CD4-positive, alpha-beta T cell treated with Interleukin-10 for 1 hour (primary cell): ENCODE results near the gene BLMH.

Experiments
- DNase-seq: peaks from one replicate; pipeline ENCODE4 v3.0.0-alpha.2; 2020

The BLMH gene

GRCh38 chr17:30302241-30302640 is 10.5 kb upstream of the BLMH start:
- no peak for DNase-seq

DNA sequence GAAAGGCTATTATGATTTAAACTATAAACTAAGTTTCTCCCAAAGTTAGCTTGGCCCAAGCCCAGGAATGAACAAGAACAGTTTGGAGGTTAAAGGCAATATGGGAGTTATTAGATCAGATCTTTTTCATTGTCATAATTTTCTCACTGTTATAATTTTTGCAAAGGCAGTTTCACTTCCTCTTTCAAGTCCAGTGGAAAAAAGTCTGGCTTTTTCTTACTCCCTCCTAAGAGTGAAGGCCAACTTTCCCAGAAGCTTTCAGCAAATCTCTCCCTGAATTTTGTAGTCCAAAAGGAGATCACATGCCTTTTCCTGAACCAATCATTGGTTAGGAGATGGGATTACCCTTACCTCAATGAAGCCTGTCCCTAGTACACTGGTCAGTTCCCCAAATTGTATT is 9.1 kb upstream of the BLMH start:
- DNase-seq: no peak

- no peak for DNase-seq
These were observed 7.3 kb upstream of the BLMH start for GRCh38 chr17:30299000-30299399.

DNA sequence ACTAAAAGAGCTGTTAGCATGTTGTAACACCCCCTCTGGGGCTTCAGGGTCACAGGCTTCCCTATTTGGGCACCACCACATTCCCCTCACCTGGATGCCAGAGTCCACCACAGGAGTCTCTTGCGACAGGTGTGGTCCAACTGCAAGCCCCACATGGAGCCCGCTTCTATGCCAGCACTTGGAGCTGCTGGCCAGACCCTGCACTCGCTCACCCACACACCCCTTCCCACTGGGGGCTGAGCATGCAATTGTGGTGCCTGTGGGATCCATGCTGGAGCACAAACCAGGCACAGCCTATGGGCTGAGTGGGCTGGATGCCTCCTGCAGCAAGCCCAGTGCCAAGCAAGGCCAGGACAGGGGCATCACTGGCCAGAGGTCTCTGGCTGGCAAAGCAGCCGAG is 6.0 kb upstream of the BLMH start:
- no peak for DNase-seq

DNA sequence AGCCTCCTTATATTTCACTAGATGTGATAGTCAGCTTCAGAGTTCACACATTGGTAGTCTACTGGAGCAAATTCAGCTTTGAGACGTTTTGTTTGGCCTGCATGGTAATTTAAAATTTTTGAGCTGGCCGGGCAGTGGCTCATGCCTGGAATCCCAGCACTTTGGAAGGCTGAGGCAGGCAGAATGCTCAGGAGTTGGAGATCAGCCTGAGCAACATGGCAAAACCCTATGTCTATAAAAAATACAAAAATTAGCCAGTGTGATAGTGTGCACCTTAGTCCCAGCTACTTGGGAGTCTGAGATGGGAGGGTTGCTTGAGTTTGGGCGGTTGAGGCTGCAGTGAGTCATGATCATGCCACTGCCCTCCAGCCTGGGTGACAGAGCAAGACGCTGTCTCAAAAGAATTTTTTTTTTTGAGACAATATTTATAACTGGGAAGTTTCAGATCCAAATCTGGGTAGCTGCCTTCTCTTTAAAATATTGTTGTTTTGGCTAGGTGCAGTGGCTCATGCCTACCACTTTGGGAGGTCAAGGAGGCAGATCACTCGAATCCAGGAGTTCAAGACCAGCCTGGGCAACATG is 4.8 kb upstream of the BLMH start:
- DNase-seq: no peak

DNA sequence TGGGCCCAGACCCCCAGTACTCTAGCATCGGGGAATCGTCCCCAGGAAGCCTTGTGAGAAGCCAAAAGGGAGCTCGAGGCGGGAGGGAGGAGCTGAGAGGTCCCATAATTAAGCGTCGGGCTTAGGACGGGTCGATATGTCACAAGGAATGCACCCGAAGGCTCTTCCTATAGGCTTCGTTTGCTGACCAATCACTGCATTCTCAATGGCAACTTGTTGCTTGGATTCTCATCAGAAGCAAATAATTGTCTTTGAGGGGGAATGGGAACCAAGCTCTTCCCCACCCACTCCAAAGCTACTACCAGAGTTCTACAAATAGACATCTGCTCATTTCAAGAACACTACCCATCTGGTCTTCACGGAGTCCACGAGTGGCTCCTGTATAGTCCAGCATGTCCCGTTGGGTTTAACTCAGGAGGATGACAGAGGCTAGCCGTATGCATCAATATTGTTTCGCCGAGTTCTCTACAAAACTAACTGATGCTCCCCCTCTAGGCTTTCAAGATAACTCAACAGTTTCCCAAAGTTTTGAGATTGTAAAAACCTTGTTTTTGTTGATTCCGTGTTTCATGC is 628 bp upstream of the BLMH start:
- DNase-seq: no peak

DNA sequence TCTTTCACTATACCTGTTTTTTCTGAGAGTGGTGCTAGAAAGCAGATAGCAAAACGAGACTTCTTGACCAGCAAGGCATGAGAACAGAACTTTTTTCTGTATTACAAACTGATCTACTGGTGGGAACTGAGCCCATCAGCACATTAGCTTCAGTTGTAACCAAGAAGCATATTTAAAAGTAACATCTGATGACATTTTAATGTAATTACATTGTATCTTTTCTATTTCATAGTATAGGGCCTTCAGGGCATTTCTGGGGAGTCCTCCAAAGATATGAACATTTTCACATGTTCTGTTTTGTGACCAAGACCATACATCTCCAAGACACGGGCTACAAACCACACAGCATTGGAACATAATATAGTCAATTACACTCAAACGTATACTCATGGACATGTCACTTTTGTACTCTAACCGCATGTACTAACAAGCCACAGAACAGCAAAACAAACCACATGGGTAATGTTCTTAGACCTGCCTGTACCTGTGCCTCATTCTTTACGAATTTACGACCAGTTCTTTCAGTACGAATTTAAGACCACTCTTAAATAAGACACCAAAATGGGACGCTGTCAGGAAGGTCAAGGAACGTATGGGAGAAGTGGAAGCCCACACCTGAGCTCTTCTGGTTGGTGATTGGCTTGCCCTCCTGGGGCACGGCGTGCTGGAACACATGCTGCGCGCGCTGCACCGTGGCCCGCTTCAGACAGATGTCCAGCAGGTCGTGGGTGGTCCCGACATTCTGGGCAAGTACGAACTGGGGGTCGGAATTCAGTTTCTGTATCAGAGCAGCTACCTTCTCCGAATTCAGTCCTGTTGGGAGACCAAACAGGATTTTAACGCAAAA is 825 bp downstream of the BLMH start:
- peak; percentile 35 for DNase-seq

GRCh38 chr17:30290077-30290476 is 1.7 kb downstream of the BLMH start:
- DNase-seq: no peak

- no peak for DNase-seq
These were observed 12.6 kb downstream of the BLMH start for GRCh38 chr17:30279156-30279555.

DNA sequence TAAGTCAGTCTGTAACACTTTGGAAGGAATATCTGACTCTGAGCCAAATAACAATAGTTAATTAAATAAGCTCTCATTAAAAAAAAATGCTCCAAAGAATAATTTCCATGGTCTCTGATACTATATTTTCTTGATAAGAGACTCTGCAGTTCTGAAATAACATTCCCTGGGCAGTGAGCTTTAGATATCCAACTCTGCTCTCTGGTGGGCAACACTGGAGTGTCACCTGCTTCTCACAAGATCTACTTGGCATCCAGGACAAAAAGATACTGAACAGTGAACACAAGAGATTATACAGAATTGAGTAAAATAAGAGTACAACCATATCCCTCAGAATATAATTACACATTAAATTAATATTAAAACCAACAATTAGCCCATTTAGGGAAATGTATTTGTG is 13.7 kb downstream of the BLMH start:
- DNase-seq: peak; percentile 18

GRCh38 chr17:30275911-30276310 is 15.8 kb downstream of the BLMH start:
- no peak for DNase-seq

GRCh38 chr17:30274887-30275286 is 16.9 kb downstream of the BLMH start:
- no peak for DNase-seq

DNA sequence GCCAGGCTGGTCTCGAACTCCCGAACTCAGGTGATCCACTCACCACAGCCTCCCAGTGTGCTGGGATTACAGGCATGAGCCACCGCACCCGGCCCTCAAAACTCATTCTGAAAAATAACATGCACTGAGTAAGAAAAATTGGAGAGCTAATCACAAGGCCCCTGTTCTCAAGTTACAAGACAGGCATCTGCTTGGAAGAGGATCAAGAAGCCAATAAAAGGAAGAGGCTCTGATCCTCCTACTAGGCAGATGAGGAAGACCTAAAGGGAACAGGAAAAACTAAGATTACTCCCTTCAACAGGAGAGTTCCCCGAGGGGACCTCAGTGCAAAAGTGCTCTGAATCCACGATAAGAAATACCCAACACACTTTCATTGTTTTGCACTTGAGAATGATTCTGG is 18.4 kb downstream of the BLMH start:
- DNase-seq: no peak

- no peak for DNase-seq
These were observed 20.6 kb downstream of the BLMH start for GRCh38 chr17:30271102-30271501.

DNA sequence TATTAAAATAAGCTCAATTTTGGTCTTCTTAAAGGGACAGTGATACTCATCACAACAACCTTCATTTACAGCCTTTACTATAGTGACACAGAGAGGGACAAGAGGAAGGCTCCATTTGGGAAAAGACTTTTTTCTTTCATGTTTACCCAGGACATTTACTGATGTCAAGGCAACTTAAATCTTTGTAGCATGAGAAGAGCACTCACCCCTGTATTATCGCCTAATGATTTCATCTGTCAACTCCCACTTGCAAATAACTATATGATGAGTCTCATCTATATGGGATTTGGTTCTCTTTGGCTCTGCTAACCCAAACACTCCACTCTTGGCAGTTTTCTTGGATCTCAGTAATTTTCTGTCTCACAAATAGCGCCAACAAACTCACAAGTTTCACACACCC is 24.1 kb downstream of the BLMH start:
- DNase-seq: no peak

GRCh38 chr17:30263552-30264333 is 28.0 kb downstream of the BLMH start:
- DNase-seq: no peak

- DNase-seq: no peak
These were observed 34.8 kb downstream of the BLMH start for GRCh38 chr17:30256756-30257506.

DNA sequence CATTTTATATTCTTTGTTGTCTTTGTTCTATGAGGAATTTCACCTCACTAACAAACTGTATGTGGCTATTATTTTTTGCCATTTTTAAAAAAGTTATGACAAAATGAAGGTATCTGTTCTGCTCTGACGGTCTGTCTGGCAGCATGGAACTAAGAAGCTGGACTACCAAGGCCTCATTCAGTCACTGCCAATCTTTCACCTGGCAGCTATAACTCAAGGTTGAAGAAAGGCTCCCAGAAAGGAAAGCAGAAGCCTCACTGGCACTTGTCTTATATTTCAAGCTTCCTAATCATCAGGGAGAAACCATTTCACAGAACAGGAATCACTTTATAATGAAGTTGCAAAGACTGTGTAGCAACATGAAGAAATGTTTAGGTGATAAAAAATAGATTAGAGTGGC is 37.6 kb downstream of the BLMH start:
- DNase-seq: no peak

DNA sequence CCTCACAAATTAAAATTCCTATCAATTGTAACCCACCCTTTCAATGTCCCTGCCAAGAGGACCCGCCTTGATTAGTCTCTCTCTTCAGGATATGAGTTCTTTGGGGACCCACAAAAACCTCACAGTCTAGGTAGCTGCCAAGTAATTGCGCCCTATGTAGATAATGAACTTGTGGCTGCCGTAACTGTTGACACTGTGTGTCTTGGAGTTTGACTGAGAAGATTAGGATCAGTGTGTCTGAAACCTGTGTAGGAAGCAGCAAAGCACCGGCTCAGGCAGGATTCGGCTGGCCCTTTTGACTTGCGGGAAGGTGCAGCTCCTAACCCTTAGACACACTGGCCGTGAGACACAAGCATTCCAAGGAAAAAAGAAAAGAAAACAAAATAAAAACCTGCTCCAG is 38.4 kb downstream of the BLMH start:
- DNase-seq: no peak

GRCh38 chr17:30251931-30252330 is 39.8 kb downstream of the BLMH start:
- no peak for DNase-seq

DNA sequence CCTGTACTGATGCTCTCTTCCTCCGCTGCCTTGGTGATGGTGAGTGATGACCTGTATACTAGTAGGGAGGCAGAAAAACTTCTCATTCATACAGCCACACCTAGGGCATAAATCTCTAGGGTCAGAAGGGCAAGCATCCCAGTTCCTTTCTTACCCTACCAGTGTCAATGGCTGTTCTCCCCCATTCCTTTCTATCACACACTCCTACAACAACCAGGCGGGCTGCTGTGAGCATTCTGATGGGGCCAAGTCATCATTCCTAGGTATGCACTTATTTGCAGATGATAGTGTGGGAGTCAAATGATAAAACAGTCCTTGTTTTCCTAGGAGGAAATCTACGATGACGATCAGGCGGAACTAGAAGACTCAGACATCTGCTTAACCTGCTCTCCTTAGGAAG is 42.3 kb downstream of the BLMH start:
- DNase-seq: no peak

- no peak for DNase-seq
These were observed 43.0 kb downstream of the BLMH start for GRCh38 chr17:30248786-30249185.

DNA sequence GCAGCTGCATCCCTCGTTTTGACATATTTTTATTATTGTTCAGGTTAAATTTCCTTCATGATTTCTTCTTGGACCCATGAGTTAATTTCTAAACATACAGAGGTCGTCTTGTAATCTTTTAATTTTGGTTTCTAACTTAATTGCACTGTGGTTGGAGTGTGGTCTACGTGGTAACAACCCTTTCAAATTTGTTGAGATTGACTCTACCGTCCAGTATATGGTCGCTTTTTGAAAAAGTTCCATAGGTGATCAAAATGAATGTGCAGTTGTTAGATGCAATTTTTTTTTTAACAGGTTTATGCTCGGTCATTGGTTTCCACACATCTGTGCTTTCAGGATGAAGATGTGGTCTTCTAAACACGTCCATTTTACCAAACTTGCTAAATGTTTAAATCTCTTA is 45.3 kb downstream of the BLMH start:
- no peak for DNase-seq
